Measurements from ENCODE around the gene SAT1.

SAT1 gene

GRCh38 chrX:23811656-23812055 lies 28.7 kb downstream of the SAT1 start:
- DNase-seq: no peak

- no peak for DNase-seq
These were observed 30.8 kb downstream of the SAT1 start for GRCh38 chrX:23813808-23814207.

- no peak for DNase-seq
These were observed 32.4 kb downstream of the SAT1 start for GRCh38 chrX:23815376-23815775.

GRCh38 chrX:23816179-23816578 lies 33.2 kb downstream of the SAT1 start:
- DNase-seq: no peak

GRCh38 chrX:23817979-23818336 lies 35.0 kb downstream of the SAT1 start:
- DNase-seq: no peak

GRCh38 chrX:23819385-23820234 lies 36.6 kb downstream of the SAT1 start:
- DNase-seq: no peak

GRCh38 chrX:23820235-23820782 lies 37.3 kb downstream of the SAT1 start:
- no peak for DNase-seq

GRCh38 chrX:23821847-23822246 lies 38.9 kb downstream of the SAT1 start:
- DNase-seq: no peak

GRCh38 chrX:23822397-23822796 lies 39.4 kb downstream of the SAT1 start:
- DNase-seq: no peak

GRCh38 chrX:23822841-23823240 lies 39.9 kb downstream of the SAT1 start:
- no peak for DNase-seq

- no peak for DNase-seq
These were observed 42.7 kb downstream of the SAT1 start for GRCh38 chrX:23825675-23826074.

GRCh38 chrX:23826216-23826615 lies 43.2 kb downstream of the SAT1 start:
- DNase-seq: no peak

GRCh38 chrX:23826653-23827052 lies 43.7 kb downstream of the SAT1 start:
- no peak for DNase-seq

GRCh38 chrX:23828881-23829280 lies 45.9 kb downstream of the SAT1 start:
- DNase-seq: no peak

- no peak for DNase-seq
These were observed 49.7 kb downstream of the SAT1 start for GRCh38 chrX:23832721-23833120.

Data from stimulated activated CD4-positive, alpha-beta T cell treated with anti-CD3 and anti-CD28 coated beads, Interleukin-1b, Interleukin-23, amount 100 ng/mL, for 48 hours (primary cell).